Endothelial cell of umbilical vein (primary cell): ENCODE measurements around the gene SH3RF3.

ENCODE experiments used
- EZH2 ChIP-seq: IDR thresholded peaks from 2 replicates; pipeline ENCODE4 v1.6.1; 2012; ENCODE audit warnings: borderline replicate concordance, low read depth, mild to moderate bottlenecking, moderate library complexity, low read length, inconsistent platforms; ENCODE audit not compliant: severe bottlenecking
- GATA2 ChIP-seq: IDR thresholded peaks from 2 replicates; pipeline ENCODE4 v1.7.0; 2011; ENCODE audit warnings: low read depth, mild to moderate bottlenecking, moderate library complexity, mixed read lengths, low read length; ENCODE audit not compliant: insufficient read length, insufficient read depth
- JUN ChIP-seq: IDR thresholded peaks from 2 replicates; pipeline ENCODE4 v1.6.1; 2011; ENCODE audit warnings: borderline replicate concordance, low read depth; ENCODE audit not compliant: insufficient read length, insufficient read depth
- POLR2A ChIP-seq: IDR thresholded peaks from 2 replicates; pipeline ENCODE4 v1.6.1; 2012; ENCODE audit warnings: low read depth, mild to moderate bottlenecking, control low read depth, low read length
- POLR2AphosphoS5 ChIP-seq: IDR thresholded peaks from 2 replicates; pipeline ENCODE4 v1.6.1; 2012; ENCODE audit warnings: low read depth, mild to moderate bottlenecking, control low read depth, low read length, moderate library complexity; ENCODE audit not compliant: insufficient read depth
- TF ChIP-seq, protein P1 (sequence below), 2 donors: IDR thresholded peaks; 1 replicate in 1 of 2; 2 replicates in 1 of 2; pipeline ENCODE4 v1.5.1; 2011; ENCODE audit warnings: low read length in 2 of 2, mild to moderate bottlenecking in 2 of 2, moderate library complexity in 2 of 2, control low read depth in 1 of 2, inconsistent platforms in 1 of 2, low read depth in 1 of 2; ENCODE audit not compliant: insufficient read depth in 1 of 2; ENCODE audit errors: extremely low read depth in 1 of 2

GRCh38 chr2:109223490-109223889 is 94.5 kb downstream of the SH3RF3 start:
- TF ChIP-seq POLR2A (no peak), POLR2AphosphoS5 (no peak), GATA2 (no peak), EZH2 (no peak), JUN (no peak)
- TF ChIP-seq, protein P1, sequence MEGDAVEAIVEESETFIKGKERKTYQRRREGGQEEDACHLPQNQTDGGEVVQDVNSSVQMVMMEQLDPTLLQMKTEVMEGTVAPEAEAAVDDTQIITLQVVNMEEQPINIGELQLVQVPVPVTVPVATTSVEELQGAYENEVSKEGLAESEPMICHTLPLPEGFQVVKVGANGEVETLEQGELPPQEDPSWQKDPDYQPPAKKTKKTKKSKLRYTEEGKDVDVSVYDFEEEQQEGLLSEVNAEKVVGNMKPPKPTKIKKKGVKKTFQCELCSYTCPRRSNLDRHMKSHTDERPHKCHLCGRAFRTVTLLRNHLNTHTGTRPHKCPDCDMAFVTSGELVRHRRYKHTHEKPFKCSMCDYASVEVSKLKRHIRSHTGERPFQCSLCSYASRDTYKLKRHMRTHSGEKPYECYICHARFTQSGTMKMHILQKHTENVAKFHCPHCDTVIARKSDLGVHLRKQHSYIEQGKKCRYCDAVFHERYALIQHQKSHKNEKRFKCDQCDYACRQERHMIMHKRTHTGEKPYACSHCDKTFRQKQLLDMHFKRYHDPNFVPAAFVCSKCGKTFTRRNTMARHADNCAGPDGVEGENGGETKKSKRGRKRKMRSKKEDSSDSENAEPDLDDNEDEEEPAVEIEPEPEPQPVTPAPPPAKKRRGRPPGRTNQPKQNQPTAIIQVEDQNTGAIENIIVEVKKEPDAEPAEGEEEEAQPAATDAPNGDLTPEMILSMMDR (IDR thresholded peaks at IDR 0.05; ENCODE audit: extremely low read depth in 1 of 2, insufficient read depth in 1 of 2, low read depth in 1 of 2, low read length in 2 of 2), result no peak
